IMR-90 (cell line): Measurements from ENCODE around the gene S100A13. TPM values are rescaled to one million over a fixed set of nuclear protein-coding genes. Genes with fewer than 3 reads are reported as not detected.
"Not testable (repeated sequence)": the region's sequence is repeated elsewhere in the genome, so short reads cannot be mapped to it uniquely, and the experiment has no call there.

Experiments
- ATAC-seq: fragments of 200-7000 bp; cut with Tn5 transposase; 2 replicates; pipeline ENCODE4 v1.9.1; 2020; ENCODE audit warnings: low read depth, mild to moderate bottlenecking, moderate library complexity
- BruUV-seq: library from RNA; stranded (reverse); fragments of 400-500 nt; replicated peaks from 2 replicates; lab custom pipeline; 2021; lab: Mats Ljungman, UMichigan
- CTCF ChIA-PET: fragments of 300-600 bp; formaldehyde crosslinking; extraction: SDS; loops from one replicate; lab custom pipeline; 2021; ENCODE audit warnings: antibody characterized with exemption; lab: Yijun Ruan, JAX
- POLR2A ChIA-PET: fragments of 300-600 bp; sonication (Branson Sonifier 250); formaldehyde crosslinking; loops from one replicate; lab custom pipeline; 2022; ENCODE audit warnings: antibody characterized with exemption; ENCODE audit not compliant: unreplicated experiment; lab: Charles Lee
- DNase-seq: peaks from one replicate; pipeline ENCODE4 v3.0.0; 2013
- H2AFZ ChIP-seq: replicated peaks from 2 replicates; pipeline ENCODE3; 2013; ENCODE audit warnings: low read length, mild to moderate bottlenecking; ENCODE audit not compliant: poor library complexity
- H2AK5ac ChIP-seq: 2 replicates; pipeline ENCODE4 v1.6.1; 2013; ENCODE audit warnings: low read depth, low read length, inconsistent platforms
- H2AK9ac ChIP-seq: replicated peaks from 2 replicates; pipeline ENCODE3; 2013; ENCODE audit warnings: mild to moderate bottlenecking, low read depth, low read length, moderate library complexity; ENCODE audit not compliant: poor library complexity
- H2BK120ac ChIP-seq: 2 replicates; pipeline ENCODE4 v1.6.1; 2013; ENCODE audit warnings: low read depth, low read length, inconsistent platforms
- H2BK15ac ChIP-seq: 3 replicates; pipeline ENCODE4 v1.6.1; 2013; ENCODE audit warnings: low read depth, low read length, inconsistent platforms
- H2BK20ac ChIP-seq: 2 replicates; pipeline ENCODE4 v1.6.1; 2013; ENCODE audit warnings: low read depth, mild to moderate bottlenecking, inconsistent platforms, low read length, moderate library complexity
- H2BK5ac ChIP-seq: 2 replicates; pipeline ENCODE4 v1.6.1; 2013; ENCODE audit warnings: mild to moderate bottlenecking, low read depth, low read length, inconsistent platforms; ENCODE audit not compliant: poor library complexity, severe bottlenecking
- H3K14ac ChIP-seq: replicated peaks from 2 replicates; pipeline ENCODE4 v1.6.1; 2013; ENCODE audit warnings: low read depth, low read length, inconsistent platforms
- H3K18ac ChIP-seq: 2 replicates; pipeline ENCODE4 v1.6.1; 2013; ENCODE audit warnings: low read depth, low read length, control low read depth
- H3K23ac ChIP-seq: 2 replicates; pipeline ENCODE4 v1.6.1; 2013; ENCODE audit warnings: low read depth, low read length, inconsistent platforms
- H3K27ac ChIP-seq: 2 replicates; pipeline ENCODE4 v1.5.1; 2013; ENCODE audit warnings: mild to moderate bottlenecking, control low read depth, low read length; ENCODE audit not compliant: insufficient read depth
- H3K27me3 ChIP-seq: 2 replicates; pipeline ENCODE4 v1.6.1; 2013; ENCODE audit warnings: low read length; ENCODE audit not compliant: control insufficient read depth, insufficient read depth
- H3K36me3 ChIP-seq: 2 replicates; pipeline ENCODE4 v1.6.1; 2013; ENCODE audit warnings: low read length, mixed read lengths; ENCODE audit not compliant: control insufficient read depth, insufficient read depth
- H3K4ac ChIP-seq: 2 replicates; pipeline ENCODE4 v1.6.1; 2013; ENCODE audit warnings: low read depth, low read length, inconsistent platforms
- H3K4me1 ChIP-seq: 2 replicates; pipeline ENCODE4 v1.6.1; 2013; ENCODE audit warnings: low read length, mixed read lengths; ENCODE audit not compliant: control insufficient read depth, insufficient read depth
- H3K4me2 ChIP-seq: 2 replicates; pipeline ENCODE4 v1.6.1; 2013; ENCODE audit warnings: low read depth, mild to moderate bottlenecking, control low read depth, low read length, moderate library complexity
- H3K4me3 ChIP-seq: 2 replicates; pipeline ENCODE4 v1.5.1; 2013; ENCODE audit warnings: low read depth, mild to moderate bottlenecking, control low read depth, low read length, moderate library complexity; ENCODE audit not compliant: insufficient read depth
- H3K56ac ChIP-seq: 2 replicates; pipeline ENCODE4 v1.6.1; 2013; ENCODE audit warnings: low read length, inconsistent platforms; ENCODE audit not compliant: insufficient read depth; ENCODE audit errors: extremely low read depth
- H3K79me1 ChIP-seq, 2 experiments: 2 replicates each; pipeline ENCODE4 v1.6.1; 2013; ENCODE audit warnings: low read length in 2 of 2, inconsistent platforms in 1 of 2, low read depth in 1 of 2
- H3K9ac ChIP-seq: 2 replicates; pipeline ENCODE4 v1.6.1; 2013; ENCODE audit warnings: low read depth, low read length, control low read depth
- H3K9me1 ChIP-seq: 2 replicates; pipeline ENCODE4 v1.6.1; 2013; ENCODE audit warnings: low read length, inconsistent platforms; ENCODE audit not compliant: insufficient read depth
- H3K9me3 ChIP-seq: 2 replicates; pipeline ENCODE4 v1.6.1; 2013; ENCODE audit warnings: low read length; ENCODE audit not compliant: control insufficient read depth, insufficient read depth
- H4K20me1 ChIP-seq: 2 replicates; pipeline ENCODE4 v1.6.1; 2013; ENCODE audit warnings: low read length, inconsistent platforms; ENCODE audit not compliant: insufficient read depth
- H4K5ac ChIP-seq: 2 replicates; pipeline ENCODE4 v1.6.1; 2013; ENCODE audit warnings: mild to moderate bottlenecking, low read depth, low read length, control low read depth
- H4K8ac ChIP-seq, 2 experiments: 2 replicates each; pipeline ENCODE4 v1.6.1; 2013; ENCODE audit warnings: low read depth in 2 of 2, low read length in 2 of 2, control low read depth in 1 of 2, inconsistent platforms in 1 of 2
- H4K91ac ChIP-seq: 2 replicates; pipeline ENCODE4 v1.6.1; 2013; ENCODE audit warnings: low read depth, low read length, inconsistent platforms; ENCODE audit not compliant: insufficient read depth
- CTCF ChIP-seq: conservative IDR thresholded peaks from 2 replicates; pipeline ENCODE4 v1.5.1; 2012; ENCODE audit warnings: mild to moderate bottlenecking, low read depth, low read length, improper control_type of control experiment
- WGBS, 2 experiments: methylation state at CpG; one replicate each; pipeline versions ENCODE4 v1.1.5 to v1.1.7; 2013; ENCODE audit warnings: missing lambda C conversion rate in 2 of 2; ENCODE audit not compliant: insufficient read length in 1 of 2; ENCODE audit errors: extremely low coverage in 2 of 2; 5-methylcytosine and 5-hydroxymethylcytosine counted together
- dilution Hi-C: fragments of 300-500 bp; cut with HindIII; formaldehyde crosslinking; loops from one replicate; pipeline ENCODE4 v1.14.3; 2018; ENCODE audit warnings: low sequenced_read_pairs; ENCODE audit not compliant: unreplicated experiment
- in situ Hi-C: fragments of 300-500 bp; cut with MboI; formaldehyde crosslinking; loops from 3 replicates; pipeline ENCODE4 v1.14.3; 2019; ENCODE audit warnings: low sequenced_read_pairs, inconsistent platforms, mixed read lengths
- intact Hi-C: fragments of 100-400 bp; cut with micrococcal nuclease; formaldehyde crosslinking; loops from 2 replicates; pipeline ENCODE4 v1.10.0; 2022
- polyA plus RNA-seq, 3 experiments: library from polyadenylated mRNA; depleted of rRNA; stranded (reverse); fragments of >200 nt; gene quantifications; 2 replicates each; pipeline ENCODE4 v1.2.3, GENCODE V29; 2012; ENCODE audit warnings: low replicate concordance in 1 of 3
- total RNA-seq: library from RNA; depleted of rRNA; stranded (reverse); fragments of >200 nt; gene quantifications from 2 replicates; pipeline ENCODE4 v1.2.3, GENCODE V29; 2012

Gene S100A13
- total and polyA plus RNA-seq, 2 of the 4 experiments (the other 2 are of a cell fraction) = 122 to 468 TPM

DNA sequence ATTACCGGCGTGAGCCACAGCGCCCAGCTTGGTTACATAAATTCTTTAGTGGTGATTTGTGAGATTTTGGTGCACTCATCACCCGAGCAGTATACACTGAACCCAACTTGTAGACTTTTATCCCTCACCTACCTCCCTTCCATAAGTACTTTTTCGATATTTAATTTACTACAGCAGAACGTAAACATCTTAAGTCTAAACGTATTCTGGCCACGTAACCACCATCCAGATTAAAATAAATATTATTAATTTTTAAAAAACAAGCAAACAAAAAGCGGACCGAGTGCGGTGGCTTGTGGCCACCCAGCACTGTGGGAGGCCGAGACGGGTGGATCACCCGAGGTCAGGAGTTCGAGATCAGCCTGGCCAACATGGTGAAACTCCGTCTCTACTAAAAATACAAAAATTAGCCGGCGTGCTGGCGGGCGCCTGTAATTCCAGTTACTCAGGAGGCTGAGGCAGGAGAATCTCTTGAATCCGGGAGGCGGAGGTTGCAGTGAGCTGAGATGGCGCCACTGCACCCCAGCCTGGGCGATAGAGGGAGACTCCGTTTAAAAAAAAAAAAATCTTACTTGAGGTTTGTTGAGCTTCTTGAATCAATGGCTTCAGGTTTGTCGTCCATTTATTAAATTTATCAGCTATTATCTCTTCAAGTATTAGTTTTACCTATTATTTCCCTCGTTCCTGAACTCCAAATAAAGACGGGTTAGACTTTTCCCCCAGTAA is 44.5 kb upstream of the S100A13 start:
- Histone ChIP-seq H2BK5ac (peak overlapping the region; percentile 52), H3K36me3 (peaks cover 17% of the 10 kb centered on the region), H3K4me3 (peak overlapping the region; percentile 62), H2AFZ (peak overlapping the region; percentile 73), H3K9ac (peak overlapping the region; percentile 13; the same call in 1 of the 2 replicates), H3K27ac (peak overlapping the region; percentile 22; the same call in 1 of the 2 replicates), H3K79me1 (peaks cover 12 to 21% of the 10 kb centered on the region in 2 experiments; a peak in 1 of 4 replicates), H3K4me2 (peak overlapping the region; percentile 88), H4K20me1 (peaks cover 11% of the 10 kb centered on the region; the same call in 1 of the 2 replicates), H4K8ac (peak overlapping the region in 1 of 2 experiments; percentile 20; a peak in 1 of 4 replicates), H3K4ac (0 out of 2 replicates have a peak overlapping the region, but pooled peaks have one; percentile 3)
- H4K91ac ChIP-seq, H3K23ac ChIP-seq, H3K9me3 ChIP-seq, H2BK15ac ChIP-seq, H3K56ac ChIP-seq, H2BK120ac ChIP-seq, H3K4me1 ChIP-seq, H4K5ac ChIP-seq, dilution Hi-C loops, BruUV-seq, H3K9me1 ChIP-seq, H3K18ac ChIP-seq, H3K14ac ChIP-seq, H2BK20ac ChIP-seq, H2AK9ac ChIP-seq, DNase-seq, H3K27me3 ChIP-seq, H2AK5ac ChIP-seq: not testable (repeated sequence)
- ATAC-seq = peak; percentile 45
- CTCF ChIA-PET = interaction anchor here (0.6 kb wide), 1 partner anchor 101 kb away, joined by 4 read pairs; no protein-coding TSS in a partner anchor
- 0 out of 2 replicates have a peak, but pooled peaks have one; percentile 2 for TF ChIP-seq CTCF
- POLR2A ChIA-PET = interaction anchor here (0.6 kb wide), 1 partner anchor 8 kb away, joined by 14 read pairs; no protein-coding TSS in a partner anchor
- intact Hi-C loops = loop anchor here (1.0 to 5.0 kb wide), 5 partner anchors 78 to 736 kb away; partner anchors contain the start of gene IL6R
- in situ Hi-C loops = loop anchor here (10.0 kb wide), 1 partner anchor 303 kb away; the partner anchor contains the start of gene JTB
- WGBS, 2 experiments = 80% methylated on average over 1 of the region's 28 CpGs; no CpG with 5 or more reads in 1 of the 2 experiments
